H1 (cell line): ENCODE data around the gene GPR34. TPM values are rescaled to one million over a fixed set of nuclear protein-coding genes. Genes with fewer than 3 reads are reported as not detected.

ENCODE experiments used
- CTCF ChIA-PET: fragments of 300-600 bp; sonication (Branson Sonifier 250); formaldehyde crosslinking; loops from one replicate; lab custom pipeline; 2021; ENCODE audit not compliant: partially characterized antibody; lab: Charles Lee
- POLR2A ChIA-PET: fragments of 300-600 bp; sonication (Branson Sonifier 250); formaldehyde crosslinking; loops from one replicate; lab custom pipeline; 2021; ENCODE audit warnings: inconsistent platforms; ENCODE audit not compliant: partially characterized antibody; lab: Charles Lee
- DNase-seq, 2 experiments: peaks; one replicate each; pipeline versions ENCODE4 v3.0.0 to v3.0.0-alpha.2; 2010 to 2022; ENCODE audit warnings: low spot score in 2 of 2, low read depth in 1 of 2, mixed read lengths in 1 of 2
- FAIRE-seq: peaks from 2 replicates; lab custom pipeline; 2011; peaks lifted over from hg19 to GRCh38; lab: Jason Lieb, UNC
- H2AFZ ChIP-seq: 2 replicates; pipeline ENCODE4 v1.8.1; 2012; ENCODE audit warnings: low read length, inconsistent platforms
- H2AK5ac ChIP-seq: 2 replicates; pipeline ENCODE4 v1.6.1; 2013; ENCODE audit warnings: low read depth, low read length
- H2BK120ac ChIP-seq: replicated peaks from 2 replicates; pipeline ENCODE3; 2013; ENCODE audit warnings: low read depth, low read length, inconsistent platforms
- H2BK12ac ChIP-seq: 2 replicates; pipeline ENCODE4 v1.6.1; 2013; ENCODE audit warnings: low read depth, low read length
- H2BK15ac ChIP-seq: 2 replicates; pipeline ENCODE4 v1.6.1; 2013; ENCODE audit warnings: low read length
- H2BK20ac ChIP-seq: 2 replicates; pipeline ENCODE4 v1.6.1; 2013; ENCODE audit warnings: low read length
- H2BK5ac ChIP-seq: 2 replicates; pipeline ENCODE4 v1.6.1; 2013; ENCODE audit warnings: low read depth, low read length
- H3K14ac ChIP-seq: 2 replicates; pipeline ENCODE4 v1.6.1; 2013; ENCODE audit warnings: inconsistent platforms; ENCODE audit not compliant: insufficient read length
- H3K18ac ChIP-seq: 2 replicates; pipeline ENCODE4 v1.6.1; 2013; ENCODE audit warnings: low read length; ENCODE audit errors: extremely low read depth
- H3K23ac ChIP-seq: 2 replicates; pipeline ENCODE4 v1.6.1; 2013; ENCODE audit warnings: inconsistent platforms; ENCODE audit not compliant: insufficient read length
- H3K23me2 ChIP-seq: 2 replicates; pipeline ENCODE4 v1.6.1; 2013; ENCODE audit warnings: low read depth, low read length
- H3K27ac ChIP-seq: 2 replicates; pipeline ENCODE4 v1.6.1; 2011; ENCODE audit warnings: low read depth, low read length, inconsistent platforms
- H3K27me3 ChIP-seq, 4 experiments: replicated peaks in 1 of 4; 1 replicate in 1 of 4; 2 replicates in 3 of 4; pipeline versions ENCODE4 v1.6.1 to v1.8.1; 2011 to 2013; ENCODE audit warnings: low read length in 3 of 4, mild to moderate bottlenecking in 3 of 4, inconsistent platforms in 2 of 4, mixed read lengths in 2 of 4, moderate library complexity in 1 of 4; ENCODE audit not compliant: control insufficient read depth in 3 of 4, insufficient read depth in 3 of 4; ENCODE audit errors: extremely low read depth in 1 of 4
- H3K36me3 ChIP-seq, 4 experiments: 2 replicates each; pipeline versions ENCODE4 v1.6.1 to v1.8.1; 2011 to 2013; ENCODE audit warnings: mild to moderate bottlenecking in 4 of 4, low read length in 3 of 4, moderate library complexity in 2 of 4, control low read depth in 1 of 4, inconsistent platforms in 1 of 4; ENCODE audit not compliant: insufficient read depth in 4 of 4, control insufficient read depth in 2 of 4
- H3K4ac ChIP-seq: replicated peaks from 2 replicates; pipeline ENCODE3; 2013; ENCODE audit warnings: low read length, low read depth, mixed read lengths, inconsistent platforms; ENCODE audit not compliant: insufficient read length
- H3K4me1 ChIP-seq, 4 experiments: replicated peaks in 1 of 4; 1 replicate in 1 of 4; 2 replicates in 3 of 4; pipeline versions ENCODE4 v1.6.1 to v1.8.1; 2011 to 2013; ENCODE audit warnings: low read length in 3 of 4, inconsistent platforms in 2 of 4, mixed read lengths in 1 of 4; ENCODE audit not compliant: insufficient read depth in 4 of 4, control insufficient read depth in 3 of 4
- H3K4me2 ChIP-seq, 2 experiments: 2 replicates each; pipeline versions ENCODE4 v1.6.1 to v1.8.1; 2011 to 2013; ENCODE audit warnings: low read depth in 2 of 2, low read length in 2 of 2, control low read depth in 1 of 2, inconsistent platforms in 1 of 2, mild to moderate bottlenecking in 1 of 2; ENCODE audit not compliant: insufficient read depth in 1 of 2
- H3K4me3 ChIP-seq, 4 experiments: fragments of 200-600, 300-600 bp in 1 of 4; sonication (generic), shearing (Covaris generic), sonication (Bioruptor Twin) in 1 of 4; 2 replicates each; pipeline versions ENCODE4 v1.5.1 to v1.8.1; 2011 to 2016; ENCODE audit warnings: low read length in 4 of 4, low read depth in 3 of 4, control low read depth in 2 of 4, inconsistent platforms in 2 of 4, mild to moderate bottlenecking in 2 of 4, mixed read lengths in 1 of 4, moderate library complexity in 1 of 4; ENCODE audit not compliant: insufficient read depth in 2 of 4; ENCODE audit errors: extremely low read depth in 1 of 4
- H3K56ac ChIP-seq: replicated peaks from 2 replicates; pipeline ENCODE3; 2013; ENCODE audit warnings: low read depth, mild to moderate bottlenecking, mixed read lengths, low read length, inconsistent platforms; ENCODE audit not compliant: insufficient read length
- H3K79me1 ChIP-seq: 2 replicates; pipeline ENCODE4 v1.6.1; 2013; ENCODE audit warnings: low read depth, low read length, control low read depth
- H3K79me2 ChIP-seq, 2 experiments: 2 replicates each; pipeline versions ENCODE4 v1.6.1 to v1.8.1; 2012 to 2013; ENCODE audit warnings: low read length in 2 of 2, mild to moderate bottlenecking in 2 of 2, inconsistent platforms in 1 of 2; ENCODE audit not compliant: insufficient read depth in 2 of 2, control insufficient read depth in 1 of 2
- H3K9ac ChIP-seq, 4 experiments: replicated peaks in 1 of 4; 1 replicate in 1 of 4; 2 replicates in 3 of 4; pipeline versions ENCODE4 v1.6.1 to v1.8.1; 2011 to 2013; ENCODE audit warnings: low read depth in 3 of 4, low read length in 3 of 4, control low read depth in 2 of 4, mild to moderate bottlenecking in 2 of 4, moderate library complexity in 2 of 4, inconsistent platforms in 1 of 4; ENCODE audit errors: extremely low read depth in 1 of 4
- H3K9me3 ChIP-seq, 2 experiments: 2 replicates each; pipeline versions ENCODE4 v1.6.1 to v1.8.1; 2012 to 2013; ENCODE audit warnings: mild to moderate bottlenecking in 2 of 2, moderate library complexity in 2 of 2, control low read depth in 1 of 2, inconsistent platforms in 1 of 2, low read depth in 1 of 2, low read length in 1 of 2, mixed read lengths in 1 of 2; ENCODE audit not compliant: insufficient read depth in 2 of 2
- H4K20me1 ChIP-seq, 2 experiments: replicated peaks in 1 of 2; 2 replicates each; pipeline versions ENCODE3 to v1.8.1; 2011 to 2013; ENCODE audit warnings: inconsistent platforms in 2 of 2, low read length in 2 of 2, mild to moderate bottlenecking in 1 of 2; ENCODE audit not compliant: insufficient read depth in 2 of 2, control insufficient read depth in 1 of 2
- H4K5ac ChIP-seq: 2 replicates; pipeline ENCODE4 v1.6.1; 2013; ENCODE audit warnings: low read length, low read depth, mixed read lengths, inconsistent platforms; ENCODE audit not compliant: insufficient read length
- H4K8ac ChIP-seq: 2 replicates; pipeline ENCODE4 v1.8.0; 2013; ENCODE audit warnings: mild to moderate bottlenecking, moderate library complexity, low read length, inconsistent platforms; ENCODE audit not compliant: insufficient read depth; ENCODE audit errors: extremely low read depth
- H4K91ac ChIP-seq: replicated peaks from 2 replicates; pipeline ENCODE3; 2013; ENCODE audit warnings: low read length, mixed read lengths, inconsistent platforms; ENCODE audit not compliant: insufficient read length
- HDAC2 ChIP-seq, 2 experiments: fragments of 300-600 bp in 1 of 2; sonication (generic) in 1 of 2; IDR thresholded peaks; 2 replicates each; pipeline ENCODE4 v1.6.1; 2011 to 2012; ENCODE audit warnings: low read depth in 2 of 2, low read length in 2 of 2, mild to moderate bottlenecking in 2 of 2, moderate library complexity in 2 of 2, borderline replicate concordance in 1 of 2, inconsistent platforms in 1 of 2
- RFX5 ChIP-seq: IDR thresholded peaks from 2 replicates; pipeline ENCODE4 v1.6.1; 2011; ENCODE audit warnings: low read depth, low read length, improper control_type of control experiment, borderline replicate concordance
- SAP30 ChIP-seq: fragments of 300-600 bp; sonication (generic); IDR thresholded peaks from 2 replicates; pipeline ENCODE4 v1.7.1; 2012; ENCODE audit warnings: low read length, moderate library complexity, mild to moderate bottlenecking, inconsistent platforms; ENCODE audit not compliant: insufficient read depth, insufficient replicate concordance
- WGBS, 2 experiments: shearing (Covaris generic) in 1 of 2; methylation state at CpG; one replicate each; pipeline versions ENCODE4 v1.1.6 to v1.1.7; 2013 to 2015; ENCODE audit warnings: low lambda C conversion rate in 2 of 2, mixed read lengths in 2 of 2, inconsistent platforms in 1 of 2, low coverage in 1 of 2, missing lambda C conversion rate in 1 of 2; ENCODE audit not compliant: insufficient replicate concordance in 2 of 2, insufficient coverage in 1 of 2, insufficient read length in 1 of 2; ENCODE audit errors: extremely low coverage in 1 of 2, missing lambda C conversion rate in 1 of 2; 5-methylcytosine and 5-hydroxymethylcytosine counted together
- polyA plus RNA-seq, 7 experiments: library from polyadenylated mRNA; depleted of rRNA in 3 of 7; stranded (reverse) in 5 of 7; unstranded in 2 of 7; fragments of >200 nt in 5 of 7; fragments of 200-250 nt in 2 of 7; gene quantifications; 1 replicate in 5 of 7; 2 replicates in 1 of 7; 4 replicates in 1 of 7; pipeline versions ENCODE4 v1.2.1 to v1.2.3, GENCODE V29; 2011 to 2013; ENCODE audit warnings: missing spikeins in 2 of 7, mixed read lengths in 2 of 7
- total RNA-seq: library from RNA; stranded (reverse); fragmentation: NEBNext Ultra II Directional; extraction: Animal tissue kit (Norgen Biotek cat#: 25700); gene quantifications from 2 replicates; pipeline ENCODE4 v1.2.1, GENCODE V29; 2021

GPR34 gene
- total and polyA plus RNA-seq, 2 of the 8 experiments (the other 6 are each of a cell fraction or from before 2014, with no cell fraction given), result not detected

GRCh38 chrX:41671082-41671481, 17.7 kb upstream of the GPR34 start:
- TF ChIP-seq HDAC2 (IDR thresholded peaks at IDR 0.05; ENCODE audit: borderline replicate concordance in 1 of 2, low read depth in 2 of 2, low read length in 2 of 2) (no peak), RFX5 (no peak), SAP30 (no peak)

More at GRCh38 chrX:41671082-41671481, 17.7 kb upstream of the GPR34 start:
- DNase-seq, result no peak
- Histone ChIP-seq H3K4me3 (no peak overlapping the region), H4K91ac (no peak overlapping the region), H2BK20ac (no peak overlapping the region), H3K14ac (no peak overlapping the region), H4K8ac (no peak overlapping the region), H3K27ac (no peak overlapping the region), H3K27me3 (no peaks in the 10 kb centered on the region), H3K56ac (no peak overlapping the region), H2BK15ac (no peak overlapping the region), H3K18ac (no peak overlapping the region), H3K23ac (no peak overlapping the region), H3K36me3 (no peaks in the 10 kb centered on the region; a peak in 2 of 8 replicates), H4K5ac (no peak overlapping the region), H3K23me2 (no peaks in the 10 kb centered on the region), H3K4me1 (no peaks in the 10 kb centered on the region), H3K9me3 (no peaks in the 10 kb centered on the region), H2BK5ac (no peak overlapping the region), H3K4me2 (no peak overlapping the region), H4K20me1 (no peaks in the 10 kb centered on the region), H2BK120ac (no peak overlapping the region), H3K79me2 (no peaks in the 10 kb centered on the region), H3K4ac (no peak overlapping the region), H2AFZ (no peak overlapping the region), H3K79me1 (no peaks in the 10 kb centered on the region), H2AK5ac (no peak overlapping the region), H3K9ac (no peak overlapping the region), H2BK12ac (no peak overlapping the region)
- WGBS, 2 experiments, result 85% methylated on average over 1 of the region's 1 CpG; no CpG with 5 or more reads in 1 of the 2 experiments
- CTCF ChIA-PET, result interaction anchor here (0.6 kb wide), 1 partner anchor 9 kb away, joined by 3 read pairs; no protein-coding TSS in a partner anchor
- FAIRE-seq, result no peak
- POLR2A ChIA-PET, result interaction anchor here (0.6 kb wide), 1 partner anchor 47 kb away, joined by 4 read pairs; no protein-coding TSS in a partner anchor
